Subcutaneous adipose tissue (tissue), 4 donors: ENCODE results near the gene GPX4. TPM values are rescaled to one million over a fixed set of nuclear protein-coding genes. Genes with fewer than 3 reads are reported as not detected.

Source experiments
- CTCF ChIP-seq: fragments of 450-650 bp; IDR thresholded peaks from one replicate; pipeline ENCODE4 v1.5.1; 2016; ENCODE audit warnings: low read depth, mild to moderate bottlenecking, control low read depth, antibody characterized with exemption, moderate library complexity
- total RNA-seq, 4 donors: library from RNA; depleted of rRNA; stranded (reverse); fragments of >200 nt; gene quantifications; one replicate each; pipeline ENCODE4 v1.1.0, GENCODE V29; 2016

The GPX4 gene
- total RNA-seq, 4 donors from 2014 or later, result 1,089 to 2,299 (median 1,463) TPM

GRCh38 chr19:1102407-1103131, 1.2 kb upstream of the GPX4 start:
- TF ChIP-seq CTCF, result no peak

GRCh38 chr19:1103132-1103707, 574 bp upstream of the GPX4 start:
- TF ChIP-seq CTCF, result no peak

- no peak for TF ChIP-seq CTCF
Observed at GRCh38 chr19:1104311-1105007, 665 bp downstream of the GPX4 start.

GRCh38 chr19:1105008-1105872, 1.4 kb downstream of the GPX4 start:
- TF ChIP-seq CTCF, result no peak

- TF ChIP-seq CTCF, result no peak
Observed at GRCh38 chr19:1105873-1106840, 2.4 kb downstream of the GPX4 start.

GRCh38 chr19:1106841-1107660, 3.3 kb downstream of the GPX4 start:
- no peak for TF ChIP-seq CTCF
